AG08396 (cell line): Measurements from ENCODE around the gene TRIP11.
"Not testable (repeated sequence)": the region's sequence is repeated elsewhere in the genome, so short reads cannot be mapped to it uniquely, and the experiment has no call there.

ENCODE experiments used
- DNase-seq: peaks from one replicate; pipeline ENCODE4 v3.0.0; 2012; ENCODE audit warnings: low spot score, mixed read lengths

Gene TRIP11

DNA sequence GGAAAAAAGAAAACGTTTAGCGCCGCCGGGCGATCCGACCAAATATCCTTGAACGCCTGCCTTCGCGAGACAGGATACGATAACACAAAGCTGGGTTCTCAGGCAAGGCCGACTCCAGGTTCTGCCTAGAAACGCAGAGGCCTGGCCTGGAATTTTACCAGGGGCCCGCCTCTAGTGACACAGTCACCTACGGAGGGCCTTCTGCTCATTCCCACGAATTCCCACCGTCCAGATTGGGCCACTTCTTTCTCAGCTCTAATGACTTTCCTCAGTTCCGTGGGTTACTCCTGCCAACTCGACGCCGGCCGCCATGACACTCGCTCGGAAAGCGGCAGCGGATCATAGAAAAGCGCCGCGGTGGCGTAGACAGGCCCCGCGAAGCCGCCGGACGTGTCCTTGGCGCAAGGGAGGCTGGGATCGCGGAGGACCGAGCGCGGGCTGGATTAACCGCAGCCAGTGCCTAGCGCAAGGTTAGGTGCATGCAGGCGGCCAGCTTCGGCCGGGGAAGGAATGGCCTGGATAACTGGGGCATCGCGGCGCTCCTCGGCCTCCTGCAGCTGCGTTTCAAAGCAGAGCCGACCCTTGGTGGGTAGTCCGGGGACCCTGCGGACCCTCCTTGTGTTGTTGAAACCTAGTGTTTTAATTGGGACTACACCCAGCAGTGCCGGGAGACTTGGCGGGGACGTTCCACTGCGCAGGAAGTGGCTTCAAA, at the start of gene TRIP11:
Gene TRIP11 (minus strand): TSS at position 341 of the 712 bp plus-strand sequence. CDS start 374 bp downstream, outside the sequence.
- DNase-seq: peak; percentile 94

DNA sequence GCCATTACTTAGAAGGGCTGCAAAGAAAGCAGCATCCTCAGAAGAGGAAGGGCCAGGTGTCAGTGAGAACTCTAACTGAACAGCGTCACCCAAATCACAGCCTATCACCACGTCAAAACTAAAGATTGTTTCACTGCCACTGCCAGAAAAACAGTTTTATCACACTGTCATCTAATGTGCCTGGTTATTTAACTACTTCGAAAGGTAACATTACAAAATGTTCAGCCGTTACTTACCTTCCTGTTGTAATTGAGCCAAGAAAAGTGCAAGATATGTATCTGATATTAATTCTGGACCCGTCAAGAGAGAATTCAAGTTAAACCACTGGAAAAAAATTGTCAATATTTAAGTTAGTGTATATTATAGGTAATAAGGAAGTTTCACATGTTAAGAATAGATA, 48.6 kb upstream of the TRIP11 start:
- no peak for DNase-seq

DNA sequence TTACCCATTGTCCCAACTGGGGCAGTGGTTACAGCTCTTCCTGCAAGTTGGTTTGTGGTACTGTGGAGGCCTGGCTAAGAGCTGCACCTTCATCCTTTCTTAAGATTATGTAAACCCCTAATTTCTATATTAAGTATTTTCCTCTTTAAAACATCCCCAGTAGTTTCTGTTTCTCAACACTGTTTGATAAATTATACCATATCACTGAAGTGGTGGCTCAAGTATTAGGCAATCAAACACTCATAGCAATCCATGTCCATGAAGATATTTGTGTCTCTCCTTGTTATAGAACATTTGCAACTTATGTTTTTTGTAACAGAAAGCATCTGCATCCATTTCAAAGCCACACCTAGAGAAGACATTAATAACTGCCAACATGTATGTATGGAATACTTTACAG, 34.7 kb upstream of the TRIP11 start:
- DNase-seq: no peak

DNA sequence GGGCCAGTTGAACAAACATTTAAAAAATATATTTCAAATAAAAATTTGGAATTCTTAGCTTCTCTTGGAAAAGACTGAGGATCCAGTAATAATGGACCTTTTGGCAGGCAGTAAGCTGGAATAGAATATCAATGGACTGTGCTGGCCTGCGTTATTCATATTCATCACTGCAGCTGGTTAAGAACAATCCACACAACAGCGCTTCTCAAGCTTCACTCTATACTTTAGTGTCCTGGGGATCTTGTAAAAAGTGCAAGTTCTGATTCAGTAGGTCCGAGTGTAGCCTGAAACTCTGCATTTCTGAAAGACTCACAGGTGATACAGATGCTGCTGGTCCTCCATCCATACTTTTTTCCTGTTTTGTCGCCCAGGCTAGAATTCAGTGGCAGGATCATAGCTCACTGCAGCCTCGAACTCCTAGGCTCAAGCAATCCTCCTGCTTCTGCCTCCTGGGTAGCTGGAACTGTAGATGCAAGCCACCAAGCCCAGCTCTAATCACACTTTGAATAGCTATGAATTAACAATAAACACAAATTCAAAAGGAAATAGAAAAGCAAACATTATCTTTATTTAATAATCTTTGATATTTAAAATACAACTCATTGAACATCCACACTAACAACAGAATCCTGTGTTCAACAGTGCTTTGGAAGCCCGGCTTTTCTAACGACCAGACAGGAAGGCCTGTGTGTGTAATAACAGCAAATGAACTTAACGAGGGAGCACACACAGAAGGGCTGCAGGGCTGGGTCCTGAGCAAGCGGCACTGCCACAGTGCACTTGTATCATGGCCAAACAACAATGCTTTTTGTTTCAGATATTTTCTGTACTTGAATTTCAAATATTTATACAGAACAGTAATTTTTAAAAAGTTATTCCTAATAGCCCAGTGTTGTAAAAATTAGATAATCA, 18.4 kb upstream of the TRIP11 start:
- DNase-seq: no peak

DNA sequence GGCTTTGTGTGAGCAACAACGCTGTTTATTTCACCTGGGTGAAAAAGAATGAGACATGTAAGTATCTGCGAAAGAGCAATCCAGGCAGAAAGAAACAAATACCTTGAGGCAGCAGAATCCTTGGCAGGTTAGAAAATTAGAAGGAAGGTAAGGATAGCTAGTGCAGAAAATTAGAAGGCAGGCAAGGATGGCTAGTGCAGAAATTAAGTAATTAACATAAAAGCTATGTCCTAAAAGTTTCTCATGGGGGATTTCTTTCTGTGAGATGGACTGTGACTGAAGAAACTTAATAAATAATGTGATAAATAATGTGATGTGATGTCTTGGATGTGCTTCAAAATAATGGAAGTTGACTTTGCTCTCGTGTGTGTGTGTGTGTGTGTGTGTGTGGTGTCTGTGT, 9.9 kb upstream of the TRIP11 start:
- DNase-seq: no peak

DNA sequence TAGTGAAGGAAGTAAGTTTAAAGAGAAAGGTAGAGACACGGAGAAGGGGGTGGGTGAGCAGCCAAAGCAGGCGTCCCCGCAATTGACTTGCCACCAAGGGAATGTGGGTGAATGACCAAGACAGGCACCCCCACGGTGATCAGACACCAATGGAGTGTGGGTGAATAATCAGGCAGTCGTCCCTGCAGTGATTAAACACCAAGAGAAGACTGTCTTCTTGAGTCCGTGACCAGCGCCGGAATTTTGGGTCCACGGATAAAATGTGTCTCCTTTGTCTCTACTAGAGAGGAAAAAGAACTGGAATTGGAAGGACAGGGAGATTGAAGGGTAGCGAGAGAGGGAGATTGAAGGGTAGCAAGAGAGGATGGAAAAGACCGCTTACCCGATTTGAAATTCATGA, 9.4 kb upstream of the TRIP11 start:
- DNase-seq: not testable (repeated sequence)

DNA sequence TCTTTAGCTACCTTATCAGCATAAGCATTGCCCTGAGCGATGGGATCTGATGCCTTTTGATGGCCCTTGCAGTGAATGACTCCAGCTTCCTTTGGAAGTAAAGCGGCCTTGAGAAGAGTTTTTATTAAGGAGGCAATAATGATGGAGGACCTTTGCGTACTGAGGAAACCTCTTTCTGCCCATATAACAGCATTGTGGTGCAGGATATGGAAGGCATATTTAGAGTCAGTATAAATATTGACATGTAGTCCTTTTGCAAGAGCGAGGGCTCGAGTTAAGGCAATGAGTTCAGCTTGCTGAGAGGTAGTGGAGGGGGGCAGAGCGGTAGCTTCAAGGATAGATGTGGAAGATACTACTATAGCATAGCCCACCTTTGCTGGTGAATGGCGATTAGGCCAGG, 6.0 kb upstream of the TRIP11 start:
- not testable (repeated sequence) for DNase-seq

DNA sequence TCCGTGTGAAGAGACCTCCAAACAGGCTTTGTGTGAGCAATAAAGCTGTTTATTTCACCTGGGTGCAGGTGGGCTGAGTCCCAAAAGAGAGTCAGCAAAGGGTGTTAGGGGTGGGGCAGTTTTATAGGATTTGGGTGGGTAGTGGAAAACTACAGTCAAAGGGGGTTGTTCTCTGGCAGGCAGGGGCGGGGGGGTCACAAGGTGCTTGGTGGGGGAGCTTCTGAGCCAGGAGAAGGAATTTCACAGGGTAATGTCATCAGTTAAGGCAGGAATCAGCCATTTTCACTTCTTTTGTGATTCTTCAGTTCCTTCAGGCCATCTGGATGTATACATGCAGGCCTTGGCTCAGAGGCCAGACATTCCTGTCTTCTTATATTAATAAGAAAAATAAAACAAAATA, 1.9 kb upstream of the TRIP11 start:
- not testable (repeated sequence) for DNase-seq

DNA sequence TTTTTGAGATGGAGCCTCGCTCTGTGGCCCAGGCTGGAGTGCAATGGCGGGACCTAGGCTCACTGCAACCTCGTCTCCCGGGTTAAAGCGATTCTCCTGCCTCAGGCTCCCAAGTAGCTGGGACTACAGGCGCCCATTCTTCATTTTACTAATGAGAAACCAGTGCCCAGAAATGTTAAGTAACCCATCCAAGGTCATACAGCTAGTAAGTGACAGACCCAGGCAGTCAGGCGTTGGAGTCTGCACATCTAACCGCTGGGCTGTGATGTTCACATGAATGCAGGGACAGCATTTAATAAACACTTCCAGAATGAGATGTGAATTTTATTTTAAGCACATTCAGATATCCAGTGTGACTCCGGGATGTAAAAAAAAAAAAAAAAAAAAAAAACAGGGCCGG, 1.3 kb upstream of the TRIP11 start:
- no peak for DNase-seq

DNA sequence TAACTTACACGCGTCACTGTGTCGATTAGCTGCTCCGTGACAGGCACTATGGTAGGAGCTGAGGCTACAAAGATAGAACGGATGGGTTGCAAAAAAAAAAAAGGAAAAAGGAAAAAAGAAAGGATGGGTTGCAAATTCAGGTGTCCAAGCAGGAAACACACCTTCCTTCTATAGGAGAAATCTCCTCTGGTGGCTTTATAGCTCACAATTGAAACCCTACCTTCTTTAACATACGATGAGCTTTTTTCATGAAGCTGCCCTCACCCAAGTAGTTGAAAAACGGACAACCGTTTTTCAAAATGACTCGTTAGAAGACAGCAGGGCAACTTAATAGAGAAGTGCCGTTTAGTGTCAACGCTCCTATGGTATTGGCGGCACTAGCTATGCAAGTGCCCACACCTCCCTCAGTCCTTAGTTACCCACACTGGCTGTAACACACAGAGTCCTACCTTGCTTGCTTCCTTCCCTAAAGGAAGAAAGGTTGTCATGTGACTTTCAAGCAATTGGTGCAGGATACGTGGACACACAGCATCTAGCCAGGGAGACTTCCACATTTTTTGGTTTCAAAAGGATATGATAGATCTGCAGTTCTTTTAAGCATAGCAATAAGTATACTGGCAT, 682 bp upstream of the TRIP11 start:
- DNase-seq: peak; percentile 20

DNA sequence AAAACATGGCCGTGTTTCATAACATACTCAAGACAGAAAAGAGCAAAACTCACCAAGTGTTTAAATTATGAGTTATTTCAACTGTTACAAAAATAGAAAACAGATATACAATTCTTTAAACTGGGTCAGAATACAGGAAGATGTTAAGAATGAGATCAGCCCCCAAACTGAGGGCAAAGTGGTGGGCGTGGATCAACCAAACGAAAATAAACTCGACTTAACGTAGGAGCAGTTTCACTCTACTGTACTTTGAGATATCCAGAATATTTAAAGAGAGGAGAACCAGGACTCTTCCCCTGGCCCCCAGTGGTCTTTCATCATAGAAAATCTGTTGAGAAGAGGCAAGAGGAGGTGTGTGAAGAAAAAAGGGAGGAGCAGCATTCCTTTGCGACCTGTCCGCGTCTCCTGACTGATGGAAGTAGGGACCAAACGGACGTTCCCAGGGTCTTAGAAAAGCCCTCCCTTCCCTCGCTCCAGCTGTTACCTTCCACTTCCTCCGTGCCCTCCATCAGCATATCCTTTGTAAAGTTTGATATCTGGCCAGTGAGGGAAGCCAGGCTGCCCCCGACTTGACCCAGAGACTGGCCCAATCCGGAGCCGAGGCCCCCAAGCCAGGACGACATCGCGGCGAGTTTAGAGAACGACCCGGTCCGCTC, 668 bp downstream of the TRIP11 start:
- peak; percentile 57 for DNase-seq

DNA sequence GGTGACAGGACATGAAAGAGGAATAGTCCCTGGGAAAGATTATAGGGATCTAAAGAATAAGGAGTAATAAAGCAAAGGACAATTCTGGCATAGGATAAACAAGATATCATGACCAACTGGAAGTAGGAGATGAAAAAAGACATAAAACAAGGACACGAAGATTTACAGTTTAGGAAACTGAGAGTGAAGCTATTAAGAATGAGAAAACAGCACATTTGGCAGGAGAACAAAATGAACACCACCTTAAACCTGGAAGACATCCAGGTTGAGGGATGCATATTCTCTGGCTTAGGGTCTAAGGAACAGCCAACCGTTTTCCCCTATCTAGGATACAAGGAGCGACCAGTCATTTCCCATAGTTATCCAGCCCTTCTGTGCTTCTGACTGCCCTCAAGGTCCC, 1.9 kb downstream of the TRIP11 start:
- no peak for DNase-seq

DNA sequence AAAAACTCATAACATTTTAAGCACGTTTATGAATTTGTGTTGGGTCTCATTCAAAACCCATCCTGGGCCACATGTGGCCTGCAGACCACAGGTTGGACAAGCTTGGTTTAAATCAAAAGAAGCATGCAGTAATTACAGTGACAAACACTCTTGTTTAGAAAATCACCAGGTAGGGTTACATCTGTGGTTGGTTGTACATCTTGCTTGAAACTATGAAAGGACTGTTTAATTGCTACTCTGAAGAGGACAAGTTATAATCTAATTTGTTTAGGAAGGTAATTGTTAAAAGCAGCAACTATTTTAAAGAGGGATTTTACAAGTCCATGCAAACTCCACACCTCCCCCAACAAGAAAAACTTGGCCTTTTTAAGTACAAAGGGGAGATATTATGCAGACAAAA, 4.0 kb downstream of the TRIP11 start:
- no peak for DNase-seq

DNA sequence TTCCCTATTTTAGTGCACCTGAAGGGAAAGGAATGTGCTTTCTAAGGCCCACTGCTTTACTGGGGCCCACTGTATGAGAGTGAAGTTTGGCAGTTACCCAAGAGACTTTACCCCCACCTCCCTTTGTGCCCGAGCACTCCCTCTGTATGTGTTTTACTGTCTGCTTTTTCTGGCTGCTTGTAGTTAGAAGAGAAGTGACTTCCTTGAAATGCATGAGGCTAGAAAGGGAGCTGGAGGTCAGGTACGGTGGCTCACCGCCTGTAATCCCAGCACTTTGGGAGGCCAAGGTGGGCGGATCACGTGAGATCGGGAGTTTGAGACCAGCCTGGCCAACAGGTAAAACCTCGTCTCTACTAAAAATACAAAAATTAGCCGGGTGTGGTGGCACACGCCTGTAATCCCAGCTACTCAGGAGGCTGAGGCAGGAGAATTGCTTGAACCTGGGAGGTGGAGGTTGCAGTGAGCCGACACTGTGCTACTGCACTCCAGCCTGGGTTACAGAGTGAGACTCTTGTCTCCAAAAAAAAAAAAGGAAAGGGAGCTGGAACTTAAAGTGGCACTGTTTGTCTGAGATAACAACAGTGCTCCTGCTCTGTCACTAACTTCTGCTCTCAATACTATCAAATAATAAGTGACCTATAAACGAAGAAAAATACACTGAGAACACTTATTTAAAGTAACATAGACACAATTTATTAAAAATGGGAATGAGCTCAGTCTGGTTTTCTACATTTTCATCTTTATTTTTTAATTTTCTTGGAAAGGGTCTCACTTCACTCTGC, 5.8 kb downstream of the TRIP11 start:
- DNase-seq: no peak

DNA sequence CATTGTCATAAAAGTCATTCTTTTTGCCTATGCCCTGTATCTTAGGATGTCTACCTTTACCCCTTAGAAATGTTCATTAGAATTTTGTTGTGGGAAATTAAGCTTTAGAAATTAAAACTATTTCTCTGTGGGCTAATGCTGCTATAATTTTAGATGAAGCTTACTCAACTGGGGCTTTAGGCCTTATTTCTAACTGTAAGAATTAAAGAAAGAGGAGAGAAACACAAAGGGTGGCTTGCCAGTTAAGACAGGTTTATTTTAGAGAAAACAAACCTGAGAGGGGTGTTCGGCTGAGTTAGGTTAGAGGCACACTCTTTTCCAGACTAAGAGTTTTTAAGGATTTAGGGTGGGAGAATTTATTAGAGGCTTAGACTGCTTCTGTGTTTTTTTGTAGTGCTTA, 6.4 kb downstream of the TRIP11 start:
- no peak for DNase-seq

DNA sequence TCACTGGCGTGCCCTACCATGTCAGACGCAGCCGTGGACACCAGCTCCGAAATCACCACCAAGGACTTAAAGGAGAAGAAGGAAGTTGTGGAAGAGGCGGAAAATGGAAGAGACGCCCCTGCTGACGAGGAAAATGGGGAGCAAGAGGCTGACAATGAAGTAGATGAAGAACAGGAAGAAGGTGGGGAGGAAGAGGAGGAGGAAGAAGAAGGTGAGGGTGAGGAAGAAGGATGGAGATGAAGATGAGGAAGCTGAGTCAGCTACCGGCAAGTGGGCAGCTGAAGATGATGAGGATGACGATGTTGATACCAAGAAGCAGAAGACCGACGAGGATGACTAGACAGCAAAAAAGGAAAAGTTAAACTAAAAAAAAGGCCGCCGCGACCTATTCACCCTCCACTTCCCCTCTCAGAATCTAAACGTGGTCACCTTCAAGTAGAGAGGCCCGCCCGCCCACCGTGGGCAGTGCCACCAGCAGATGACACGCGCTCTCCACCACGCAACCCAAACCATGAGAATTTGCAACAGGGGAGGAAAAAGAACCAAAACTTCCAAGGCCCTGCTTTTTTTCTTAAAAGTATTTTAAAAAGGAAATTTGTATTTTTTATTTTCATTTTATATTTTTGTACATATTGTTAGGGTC, 13.2 kb downstream of the TRIP11 start:
- DNase-seq: no peak

DNA sequence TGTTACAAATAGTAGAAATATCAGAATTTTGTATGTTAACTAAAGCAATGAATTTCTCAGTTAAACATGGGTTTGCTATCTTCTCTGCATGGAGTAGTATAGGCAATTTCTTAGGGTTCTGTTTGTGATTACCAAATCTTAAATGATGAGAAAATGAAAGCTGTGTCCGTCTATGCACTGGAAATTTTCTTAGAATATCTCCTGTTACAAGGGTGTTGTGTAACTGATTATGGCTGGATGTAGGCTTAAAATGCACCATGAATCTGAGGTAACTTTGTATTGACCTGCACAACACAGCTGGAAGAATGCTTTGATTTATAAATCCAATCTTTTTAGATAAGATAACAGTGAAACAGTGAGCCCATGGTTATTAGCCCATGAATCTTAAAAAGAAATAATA, 17.8 kb downstream of the TRIP11 start:
- DNase-seq: no peak

DNA sequence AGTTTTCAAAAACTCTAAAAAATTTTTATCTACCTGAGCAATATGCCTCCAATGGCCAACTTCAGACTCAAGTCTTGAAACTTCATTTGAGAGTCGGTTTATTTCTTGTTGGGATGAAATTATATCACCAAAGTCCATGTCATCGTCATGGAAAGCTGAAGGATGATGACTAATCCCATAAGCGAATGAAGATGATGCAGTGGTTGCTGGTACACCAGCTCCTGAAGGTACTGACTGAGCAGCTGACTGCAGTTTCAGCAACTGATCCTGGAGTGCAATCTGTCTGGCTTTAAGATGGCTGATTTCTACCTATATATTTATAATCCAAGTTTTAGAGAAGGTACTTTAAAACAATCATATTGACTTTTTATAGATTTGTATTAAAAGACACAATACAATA, 18.3 kb downstream of the TRIP11 start:
- no peak for DNase-seq

DNA sequence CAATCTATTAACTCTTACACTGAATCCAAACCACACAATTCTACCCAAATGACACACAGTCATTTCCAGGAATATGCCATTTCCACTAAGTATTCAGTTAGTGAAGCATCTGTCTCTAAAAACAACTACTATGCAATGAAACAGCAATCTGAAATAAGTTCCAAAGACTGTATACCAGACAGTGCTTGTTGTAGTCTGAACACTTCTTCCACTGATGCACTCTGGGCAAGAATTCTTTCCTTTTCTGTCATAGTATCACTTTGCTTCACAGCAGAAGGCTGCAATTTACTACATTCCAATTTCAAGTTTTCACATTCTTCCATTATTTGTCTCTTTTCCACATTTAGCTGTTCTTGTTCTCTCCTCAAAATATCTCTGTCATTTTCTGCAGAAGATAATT, 25.8 kb downstream of the TRIP11 start:
- no peak for DNase-seq

DNA sequence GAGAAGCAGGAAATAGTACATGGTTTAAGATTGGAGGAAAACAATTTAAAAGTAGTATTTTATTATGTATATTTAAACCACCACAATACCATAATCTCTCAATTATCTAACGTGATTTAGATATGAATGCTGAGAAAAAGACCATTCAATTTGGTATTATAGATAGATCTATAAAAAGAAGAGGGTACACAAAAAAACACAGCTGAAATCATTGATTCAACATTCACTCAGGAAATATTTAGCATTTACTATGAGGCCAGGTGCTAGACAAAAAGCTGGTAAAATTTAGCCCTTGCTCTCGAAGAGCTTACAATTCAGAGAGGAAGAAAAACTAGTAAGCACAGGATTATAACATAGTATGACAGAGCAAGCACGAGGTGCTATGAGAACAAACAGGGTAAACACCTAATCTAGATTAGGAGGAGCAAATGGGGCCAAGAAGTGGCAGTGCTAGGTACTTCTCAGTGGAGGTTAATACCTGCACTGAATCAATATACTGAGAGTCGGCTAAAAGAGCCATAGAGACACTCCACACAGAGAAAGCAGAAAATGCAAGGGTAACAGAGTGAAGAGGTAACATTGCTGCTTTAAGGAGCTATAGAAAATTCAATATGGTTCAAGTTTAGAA, 27.6 kb downstream of the TRIP11 start:
- no peak for DNase-seq

DNA sequence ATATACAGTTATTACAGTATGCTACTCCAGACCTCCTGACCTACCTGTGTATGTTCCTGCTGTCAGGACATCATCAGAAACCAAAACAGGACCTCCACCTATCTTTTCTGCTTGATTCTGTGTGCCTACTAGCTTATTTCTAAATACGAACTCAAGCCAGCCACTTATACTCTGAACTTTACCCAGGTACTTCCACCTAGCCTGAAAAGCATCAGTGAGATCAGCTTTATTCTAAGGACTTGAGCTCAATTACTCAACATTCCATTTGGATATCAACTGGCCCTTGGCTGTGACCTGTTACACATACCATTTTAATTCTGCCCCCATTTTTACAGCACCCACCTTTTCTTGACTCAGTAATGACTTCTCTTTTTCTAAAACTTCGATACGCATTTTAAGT, 29.2 kb downstream of the TRIP11 start:
- no peak for DNase-seq
